GM21786 (cell line): Measurements from ENCODE around the gene CLIC3.

Experiments used
- ATAC-seq: cut with Tn5 transposase; IDR thresholded peaks from one replicate; pipeline ENCODE4 v1.9.1; 2021; ENCODE audit not compliant: unreplicated experiment

Gene CLIC3

GRCh38 chr9:136968333-136969127, 27.8 kb downstream of the CLIC3 start:
- no peak for ATAC-seq

- ATAC-seq = no peak
These were observed 30.4 kb downstream of the CLIC3 start for GRCh38 chr9:136965771-136966484.

GRCh38 chr9:136964833-136965422, 31.4 kb downstream of the CLIC3 start:
- ATAC-seq = no peak

GRCh38 chr9:136964171-136964689, 32.1 kb downstream of the CLIC3 start:
- no peak for ATAC-seq

- no peak for ATAC-seq
These were observed 32.6 kb downstream of the CLIC3 start for GRCh38 chr9:136963751-136964150.

- no peak for ATAC-seq
These were observed 33.0 kb downstream of the CLIC3 start for GRCh38 chr9:136963341-136963740.

- ATAC-seq = no peak
These were observed 33.6 kb downstream of the CLIC3 start for GRCh38 chr9:136962701-136963248.

GRCh38 chr9:136962163-136962562, 34.2 kb downstream of the CLIC3 start:
- no peak for ATAC-seq

- no peak for ATAC-seq
These were observed 34.9 kb downstream of the CLIC3 start for GRCh38 chr9:136961279-136962065.

GRCh38 chr9:136960938-136961275, 35.5 kb downstream of the CLIC3 start:
- ATAC-seq = no peak

GRCh38 chr9:136960212-136960937, 36.0 kb downstream of the CLIC3 start:
- no peak for ATAC-seq

GRCh38 chr9:136958898-136959850, 37.2 kb downstream of the CLIC3 start:
- no peak for ATAC-seq

- ATAC-seq = no peak
These were observed 37.9 kb downstream of the CLIC3 start for GRCh38 chr9:136958473-136958872.

GRCh38 chr9:136957901-136958300, 38.5 kb downstream of the CLIC3 start:
- no peak for ATAC-seq

- no peak for ATAC-seq
These were observed 38.9 kb downstream of the CLIC3 start for GRCh38 chr9:136957461-136957860.

- ATAC-seq = no peak
These were observed 39.8 kb downstream of the CLIC3 start for GRCh38 chr9:136956604-136957003.

- no peak for ATAC-seq
These were observed 40.4 kb downstream of the CLIC3 start for GRCh38 chr9:136955943-136956335.

GRCh38 chr9:136955202-136955942, 41.0 kb downstream of the CLIC3 start:
- ATAC-seq = no peak
